Left ventricle myocardium superior (tissue), 1 donor: ENCODE measurements around the gene TBCE. TPM values are rescaled to one million over a fixed set of nuclear protein-coding genes. Genes with fewer than 3 reads are reported as not detected.
A peak's percentile ranks its signal among the peaks of the same experiment; 100 is the strongest.

Experiments
- ATAC-seq: fragments of 200-7000 bp; cut with Tn5 transposase; one replicate; pipeline ENCODE4 v1.9.1; 2020; ENCODE audit warnings: mild to moderate bottlenecking, moderate library complexity
- DNase-seq: peaks from one replicate; pipeline ENCODE4 v3.0.0-alpha.2; 2020
- intact Hi-C: fragments of 100-400 bp; cut with micrococcal nuclease; formaldehyde crosslinking; loops from one replicate; pipeline ENCODE4 v1.11.0; 2022
- total RNA-seq: library from RNA; stranded (reverse); fragmentation: NEBNext Ultra II Directional; extraction: Animal tissue kit (Norgen Biotek cat#: 25700); gene quantifications from one replicate; pipeline ENCODE4 v1.2.1, GENCODE V29; 2021
- donor health status: DM: no; HTN: yes; CAD: no; lungs with severe emphysema.

TBCE gene
- total RNA-seq, 1 donor from 2014 or later, result 18.7 TPM

DNA sequence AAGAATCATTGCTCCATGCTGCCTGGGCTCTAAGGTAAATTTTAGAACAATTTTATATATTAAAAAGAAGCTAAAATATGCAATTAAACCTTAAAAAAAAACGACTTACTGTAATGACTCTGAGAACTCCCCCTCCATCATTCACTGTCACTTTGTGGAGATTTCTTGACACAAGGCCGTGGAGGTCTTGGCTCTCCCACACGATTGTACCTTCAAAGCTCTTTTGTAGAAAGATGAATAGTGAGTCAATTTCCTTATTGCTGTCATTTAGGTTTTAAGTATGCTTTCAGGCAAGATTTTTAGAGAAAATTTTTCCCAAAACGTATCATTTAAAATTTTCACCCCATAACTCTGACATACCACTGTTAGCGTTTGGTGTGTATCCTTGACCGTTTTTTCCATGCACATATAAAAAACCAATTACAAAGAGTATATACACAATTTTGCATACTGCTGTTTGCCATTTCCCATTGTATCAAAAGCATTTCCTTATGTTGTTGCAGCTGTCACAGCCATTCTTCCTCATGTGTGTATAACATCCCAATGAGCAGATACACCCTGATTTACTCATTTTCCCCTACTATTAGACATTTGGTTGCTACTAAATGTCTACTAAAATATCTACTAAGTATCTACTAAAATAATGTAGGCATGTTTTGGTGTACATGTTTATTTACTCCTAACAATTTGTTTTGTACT is 103.7 kb downstream of the TBCE start:
- intact Hi-C loops, result no loop called here
- DNase-seq, result no peak
- ATAC-seq, result no peak

DNA sequence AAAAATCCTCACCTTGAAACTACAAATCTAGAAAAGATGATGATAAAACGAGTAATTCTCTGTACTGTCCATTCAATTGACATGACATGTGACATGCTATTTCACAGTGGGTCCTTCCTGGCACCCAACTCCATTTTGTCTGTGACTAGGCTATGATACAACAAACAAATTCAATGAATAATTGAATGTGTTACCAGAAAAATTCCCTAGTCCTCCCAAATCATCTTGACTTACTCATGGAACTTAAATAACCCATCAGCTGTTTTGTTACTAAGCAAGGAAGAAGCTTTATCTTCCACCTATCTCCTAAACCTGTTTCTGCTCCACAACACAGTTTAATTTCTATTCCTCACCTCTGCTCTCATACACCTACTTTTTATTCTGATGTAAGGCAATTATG is 106.6 kb downstream of the TBCE start:
- intact Hi-C loops, result no loop called here
- no peak for DNase-seq
- ATAC-seq, result no peak

DNA sequence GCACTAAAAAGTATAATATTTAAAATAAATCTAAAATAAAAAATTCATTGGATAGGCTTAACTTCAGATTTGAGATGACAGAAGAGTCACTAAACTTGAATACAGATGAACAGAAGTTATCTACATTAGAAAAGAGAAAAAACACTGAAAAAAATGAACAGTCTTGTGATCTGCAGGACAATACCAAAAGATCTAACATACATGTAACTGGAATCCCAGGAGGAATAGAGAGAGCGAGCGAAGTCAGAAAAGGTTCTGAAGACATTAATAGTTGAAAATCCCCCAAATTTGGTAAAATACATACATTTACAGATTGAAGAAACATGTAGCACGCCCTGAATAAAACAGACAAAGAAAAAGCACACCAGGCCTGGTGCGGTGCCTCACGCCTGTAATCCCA is 115.9 kb downstream of the TBCE start:
- intact Hi-C loops, result no loop called here
- DNase-seq, result no peak
- ATAC-seq, result no peak

DNA sequence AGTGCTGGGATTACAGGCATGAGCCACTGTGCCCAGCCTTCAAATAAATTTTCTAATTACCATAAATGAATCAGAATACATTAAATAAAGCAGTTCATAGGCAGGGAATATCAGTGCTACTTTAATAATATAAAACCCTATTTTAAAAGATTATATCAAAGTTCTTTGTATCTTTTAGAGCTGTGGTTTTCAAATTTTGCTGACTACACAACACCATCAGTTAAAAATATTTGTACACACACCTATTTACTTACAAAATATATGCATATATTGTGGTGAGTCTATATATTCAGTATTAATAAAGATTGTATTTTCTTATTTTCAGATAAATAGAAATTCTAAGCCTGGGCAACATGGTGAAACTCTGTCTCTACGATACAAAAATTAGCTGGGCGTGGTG is 118.3 kb downstream of the TBCE start:
- no peak for ATAC-seq
- intact Hi-C loops, result no loop called here
- DNase-seq, result no peak

DNA sequence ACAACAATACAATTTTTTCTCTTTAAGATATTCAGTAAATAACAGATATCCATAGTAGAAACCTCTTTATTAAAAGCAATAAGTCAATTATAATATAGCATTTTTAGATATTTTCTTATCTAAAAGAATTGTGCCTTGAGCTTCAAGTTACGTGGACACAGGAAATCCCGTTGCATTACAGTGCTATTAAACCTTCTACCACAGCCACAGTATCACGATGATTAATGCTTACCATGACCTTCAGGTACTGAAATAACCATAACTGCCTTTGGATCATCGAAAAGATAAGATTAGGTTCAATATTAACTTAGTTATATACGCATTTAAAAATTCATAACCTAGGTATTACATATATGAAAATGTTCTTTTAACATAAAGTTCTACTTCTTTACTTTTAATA is 119.1 kb downstream of the TBCE start:
- ATAC-seq, result no peak
- intact Hi-C loops, result no loop called here
- DNase-seq, result no peak

DNA sequence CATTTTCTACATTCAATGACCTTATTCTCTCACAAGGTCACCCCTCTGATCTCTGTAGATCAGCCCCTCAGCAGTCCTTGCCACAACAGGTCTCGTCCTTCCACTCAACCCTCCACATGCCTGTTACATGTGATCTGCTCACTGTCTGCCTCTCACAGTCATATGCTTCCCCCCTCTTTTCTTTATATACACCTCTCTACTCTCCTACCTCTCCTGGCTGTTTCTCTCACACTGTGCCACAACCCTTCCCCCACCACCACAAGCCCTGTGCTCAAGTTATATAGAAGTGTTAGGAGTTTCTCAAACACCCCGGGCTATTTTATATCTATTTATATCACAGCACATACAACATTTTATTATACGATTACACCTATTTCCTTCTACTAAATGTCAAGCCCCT is 124.4 kb downstream of the TBCE start:
- DNase-seq (no peak), ATAC-seq (peak; percentile 51)
- intact Hi-C loops, result no loop called here

DNA sequence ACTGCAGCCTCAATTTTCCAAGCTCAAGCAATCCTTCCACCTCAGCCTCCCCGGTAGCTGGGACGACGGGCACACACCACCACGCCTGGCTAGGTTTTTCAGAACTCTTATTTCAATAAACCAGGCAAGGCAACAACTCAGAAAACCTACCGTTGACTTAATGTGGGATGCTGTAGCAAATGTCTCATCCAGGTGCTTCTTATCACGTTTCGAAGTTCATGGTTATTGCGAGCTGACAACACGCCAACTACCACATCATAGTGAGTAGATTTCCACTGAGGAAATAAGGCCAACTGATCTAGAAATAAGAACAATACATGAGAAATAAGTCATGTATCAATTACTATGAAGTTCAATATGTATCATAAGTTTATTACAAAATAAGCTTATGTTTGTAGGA is 127.3 kb downstream of the TBCE start:
- intact Hi-C loops, result no loop called here
- DNase-seq (no peak), ATAC-seq (no peak)

DNA sequence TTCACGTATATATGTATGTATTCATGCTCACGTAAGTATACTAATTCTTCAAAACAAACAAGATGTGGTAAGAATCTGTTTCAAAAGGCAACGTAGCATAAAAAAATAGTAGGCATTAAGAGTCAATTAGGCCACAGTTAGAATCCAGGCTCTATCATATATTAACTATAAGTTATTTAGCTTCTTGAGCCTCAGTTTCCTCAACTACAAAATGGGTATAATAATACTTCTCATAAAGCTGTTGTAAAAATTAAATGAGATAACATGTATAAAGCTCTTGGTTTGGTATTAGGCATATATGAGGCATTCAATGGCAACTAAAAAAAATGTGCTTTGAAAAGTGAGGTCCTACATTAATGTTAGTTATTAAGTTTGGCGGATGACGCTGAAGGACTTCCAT is 127.8 kb downstream of the TBCE start:
- no peak for DNase-seq
- no peak for ATAC-seq
- intact Hi-C loops, result no loop called here

DNA sequence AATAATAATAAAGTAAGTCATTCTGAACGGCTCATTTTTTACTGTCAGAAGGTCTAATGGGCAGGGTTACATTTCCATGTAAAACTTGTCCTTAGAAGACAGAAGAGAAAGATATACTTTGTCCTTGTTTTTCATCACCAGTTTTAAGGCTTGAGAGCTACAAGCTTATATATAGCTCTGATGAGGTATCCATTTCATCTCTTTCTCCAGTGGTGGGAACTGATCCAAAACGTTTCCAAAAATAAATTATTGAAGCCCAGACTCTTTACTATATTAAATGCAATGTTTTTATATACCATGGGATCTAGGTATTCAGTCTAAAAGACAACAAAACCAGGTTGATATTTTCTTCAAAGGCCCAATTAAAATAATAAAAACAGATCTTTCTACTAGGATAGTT is 128.3 kb downstream of the TBCE start:
- ATAC-seq (peak; percentile 35), DNase-seq (no peak)
- intact Hi-C loops, result no loop called here

DNA sequence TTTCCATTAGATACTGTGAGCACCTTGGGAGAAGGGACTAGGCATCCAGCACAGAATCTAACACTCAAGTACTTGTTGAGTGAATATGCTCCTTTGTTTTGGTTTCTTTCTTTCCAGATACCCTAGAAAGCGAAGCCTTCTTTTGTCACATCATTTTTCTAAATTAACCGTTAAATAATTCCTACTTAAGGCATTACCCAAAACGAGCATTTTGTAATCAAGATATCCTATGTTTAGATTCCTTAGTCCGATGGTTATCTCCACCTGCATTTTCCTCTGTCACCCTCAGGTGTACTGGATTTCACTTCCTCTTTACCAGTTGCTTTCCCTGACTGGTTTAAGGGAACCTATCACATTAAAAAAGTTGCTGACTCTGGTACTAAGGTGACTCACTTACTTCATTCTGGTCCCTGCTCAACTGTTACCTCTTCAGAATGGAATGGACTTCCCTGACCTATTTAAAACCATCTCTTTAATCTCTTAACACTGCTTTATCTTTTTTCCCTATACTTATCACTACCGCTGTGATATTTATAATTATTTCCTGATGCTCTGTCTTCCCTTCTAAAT is 133.8 kb downstream of the TBCE start:
- no peak for DNase-seq
- intact Hi-C loops, result no loop called here
- ATAC-seq, result no peak

Other genes starting within 250 kb of the TBCE start
- 95.8 TPM for gene TOMM20, start 238.6 kb upstream of the TBCE start, total RNA-seq
- gene RBM34, start 206.2 kb upstream of the TBCE start, total RNA-seq, result 58.7 TPM
- gene ARID4B, start 39.2 kb upstream of the TBCE start, total RNA-seq, result 18.3 TPM
- 29.8 TPM for gene GGPS1, start 38.9 kb upstream of the TBCE start, total RNA-seq
- 20.7 TPM for gene B3GALNT2, start 137.0 kb downstream of the TBCE start, total RNA-seq